HG03108 (cell line): ENCODE results near the gene CYP2S1.
"Not testable (repeated sequence)": the region's sequence is repeated elsewhere in the genome, so short reads cannot be mapped to it uniquely, and the experiment has no call there.

ENCODE experiments used
- ATAC-seq: cut with Tn5 transposase; IDR thresholded peaks from one replicate; pipeline ENCODE4 v1.9.1; 2021; ENCODE audit warnings: moderate library complexity; ENCODE audit not compliant: unreplicated experiment

The CYP2S1 gene

DNA sequence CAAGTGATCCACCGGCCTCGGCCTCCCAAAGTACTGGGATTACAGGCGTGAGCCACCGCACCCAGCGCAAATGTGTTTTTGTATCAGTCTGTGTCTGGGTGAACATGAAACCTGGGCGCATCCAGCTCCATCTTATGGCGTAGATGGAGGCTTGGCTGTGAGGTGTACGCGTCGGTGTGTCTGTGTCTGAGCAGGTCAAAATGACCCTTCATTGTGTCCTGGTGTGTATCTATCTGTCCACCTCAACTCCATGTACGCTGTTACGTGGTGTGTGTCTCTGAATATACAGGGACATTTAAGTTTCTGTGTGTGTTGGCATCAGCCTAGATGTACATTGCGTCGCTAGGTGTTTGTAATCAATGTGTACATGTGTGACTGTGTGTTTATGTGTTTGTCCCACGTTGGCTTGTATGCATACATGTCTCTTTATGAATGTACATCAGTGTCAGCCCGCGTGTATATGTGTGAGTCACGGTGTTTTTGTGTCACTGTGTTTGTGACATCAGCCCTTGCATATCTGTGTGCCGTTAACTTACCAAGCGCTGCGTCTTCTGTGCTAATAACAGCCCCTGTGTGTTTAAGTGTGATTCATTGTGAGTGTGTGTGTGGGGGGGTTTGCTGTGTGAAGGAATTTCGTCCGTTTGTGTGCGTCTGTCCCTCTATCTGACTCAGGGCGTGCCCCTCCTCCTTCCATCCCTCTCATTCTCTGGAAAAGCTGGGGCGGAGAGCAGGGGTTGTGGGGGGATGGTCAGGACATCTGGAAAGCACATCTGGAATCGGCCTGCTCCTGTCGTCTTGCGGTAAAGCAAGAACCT, 32.4 kb downstream of the CYP2S1 start:
- no peak for ATAC-seq

DNA sequence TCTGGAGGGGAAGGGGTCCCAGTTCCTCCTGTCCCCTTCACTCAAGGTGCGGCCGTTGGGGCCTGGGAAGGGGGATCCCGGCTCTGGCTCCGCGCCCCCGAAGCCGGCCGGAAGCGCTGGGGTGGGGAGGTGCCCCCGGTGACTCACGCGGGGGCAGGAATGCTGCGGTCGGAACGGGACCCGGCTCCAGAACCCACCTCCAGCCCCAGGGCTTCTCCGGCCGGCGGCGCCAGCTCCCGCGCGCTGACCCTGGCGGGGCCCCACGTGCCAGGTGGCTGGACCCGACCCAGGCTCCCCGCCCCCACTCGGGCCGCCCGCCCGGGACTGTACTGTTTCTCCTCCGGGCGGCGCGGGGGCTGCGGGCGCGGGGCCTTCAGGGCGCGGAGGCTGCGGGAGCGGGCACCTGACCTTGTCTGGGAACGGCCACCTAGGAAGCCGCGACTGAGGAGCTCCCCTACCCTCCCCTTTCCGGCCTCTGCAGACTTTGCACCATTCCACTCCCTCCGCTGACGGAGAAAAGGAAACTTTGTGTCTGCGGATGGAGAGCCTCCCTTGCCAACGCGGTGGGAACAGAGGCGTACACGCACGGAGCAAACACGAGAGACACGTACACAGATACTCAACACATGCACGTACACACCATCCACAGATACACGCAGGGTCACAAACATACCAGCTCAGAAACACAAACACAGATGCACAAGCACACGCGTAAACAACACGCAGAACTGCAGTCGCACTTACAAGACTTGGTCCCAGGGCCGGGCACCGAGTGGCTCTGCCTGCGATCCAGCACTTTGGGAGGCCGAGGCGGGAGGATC, 33.2 kb downstream of the CYP2S1 start:
- ATAC-seq, result no peak

DNA sequence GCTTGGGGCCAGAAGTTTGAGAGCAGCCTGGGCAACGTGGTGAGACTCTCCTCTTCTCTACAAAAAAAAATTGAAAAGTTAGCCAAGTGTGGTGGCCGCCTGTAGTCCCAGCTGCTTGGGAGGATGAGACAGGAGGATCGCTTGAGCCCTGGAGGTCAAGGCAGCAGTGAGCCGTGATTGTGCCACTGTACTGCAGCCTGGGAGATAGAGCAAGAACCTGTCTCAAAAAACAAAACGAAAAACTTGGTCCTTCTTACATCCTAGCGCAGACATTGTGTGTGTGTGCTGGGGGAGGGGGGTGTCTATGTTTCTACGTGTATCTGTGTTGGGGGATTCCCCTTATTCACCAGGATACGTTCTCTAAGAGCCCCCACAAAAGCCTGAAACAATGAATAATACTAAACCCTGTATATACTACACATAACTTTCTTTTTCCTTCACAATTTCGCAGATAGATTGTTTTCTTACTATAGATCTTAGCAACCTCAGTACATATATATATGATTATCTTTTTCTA, 33.9 kb downstream of the CYP2S1 start:
- no peak for ATAC-seq

DNA sequence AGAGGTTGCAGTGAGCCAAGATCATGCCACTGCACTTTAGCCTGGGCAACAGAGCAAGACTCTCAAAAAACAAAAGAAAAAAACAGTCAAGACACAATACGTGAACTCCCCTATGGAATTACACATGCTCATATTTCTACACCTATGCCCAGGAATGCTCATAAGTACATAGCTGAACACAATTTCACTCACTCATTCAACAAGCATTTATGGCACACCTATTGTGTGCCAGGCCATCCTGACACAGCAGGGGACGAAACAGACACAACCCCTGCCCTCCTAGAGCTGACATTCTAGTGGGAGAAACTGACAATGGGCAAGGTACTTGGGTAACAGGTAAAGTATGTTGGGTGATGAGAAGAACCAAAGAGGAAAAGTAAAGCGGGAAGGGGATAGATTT, 35.5 kb downstream of the CYP2S1 start:
- no peak for ATAC-seq

DNA sequence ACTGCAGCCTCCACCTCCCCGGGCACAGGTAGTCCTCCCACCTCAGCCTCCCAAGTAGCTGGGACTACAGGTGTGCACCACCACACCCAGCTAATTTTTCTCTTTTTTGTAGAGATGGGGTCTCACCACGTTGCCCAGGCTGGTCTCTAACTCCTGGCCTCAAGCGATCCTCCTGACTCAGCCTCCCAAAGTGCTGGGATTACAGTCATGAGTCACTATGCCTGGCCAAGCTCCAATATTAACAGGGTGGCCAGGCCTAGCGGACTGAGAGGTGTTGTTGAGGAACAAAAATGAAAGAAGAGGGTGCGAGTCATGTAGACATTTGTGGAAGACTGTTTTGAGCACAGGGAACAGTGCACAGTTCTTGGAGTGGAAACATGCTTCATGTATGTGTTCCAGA, 36.3 kb downstream of the CYP2S1 start:
- ATAC-seq, result not testable (repeated sequence)

DNA sequence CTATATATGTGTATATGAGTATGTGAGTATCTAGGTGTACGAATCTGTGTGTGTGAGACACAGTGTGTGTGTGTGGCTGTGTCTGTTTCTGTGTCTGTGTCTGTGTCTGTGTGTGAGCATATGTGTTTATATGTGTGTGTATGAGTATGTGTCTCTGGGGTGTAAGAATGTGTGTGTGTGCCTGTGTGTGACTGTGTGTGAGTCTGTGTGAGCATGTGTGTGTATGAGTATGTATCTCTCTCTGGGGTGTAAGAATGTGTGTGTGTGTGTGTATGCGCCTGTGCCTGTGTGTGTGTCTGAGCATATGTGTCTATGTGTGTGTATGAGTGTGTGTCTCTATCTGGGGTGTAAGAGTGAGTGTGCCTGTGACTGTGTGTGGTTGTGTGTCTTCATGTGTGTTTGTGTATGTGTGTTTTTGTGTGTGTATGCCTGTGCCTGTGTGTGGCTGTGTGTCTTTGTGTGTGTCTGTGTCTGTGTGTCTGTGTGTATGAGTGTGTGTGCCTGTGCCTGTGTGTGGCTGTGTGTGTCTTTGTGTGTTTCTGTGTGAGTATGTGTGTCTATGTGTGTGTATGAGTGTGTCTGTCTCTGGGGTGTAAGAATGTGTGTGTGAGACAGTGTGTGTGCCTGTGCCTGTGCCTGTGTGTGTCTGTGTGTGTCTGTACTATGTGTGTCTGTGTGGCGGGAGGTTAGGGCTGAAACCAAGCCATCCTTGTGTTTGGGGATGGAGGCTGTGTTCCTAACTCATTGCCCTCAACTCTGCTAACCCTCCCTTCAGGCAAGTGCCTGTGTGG, 37.2 kb downstream of the CYP2S1 start:
- no peak for ATAC-seq

DNA sequence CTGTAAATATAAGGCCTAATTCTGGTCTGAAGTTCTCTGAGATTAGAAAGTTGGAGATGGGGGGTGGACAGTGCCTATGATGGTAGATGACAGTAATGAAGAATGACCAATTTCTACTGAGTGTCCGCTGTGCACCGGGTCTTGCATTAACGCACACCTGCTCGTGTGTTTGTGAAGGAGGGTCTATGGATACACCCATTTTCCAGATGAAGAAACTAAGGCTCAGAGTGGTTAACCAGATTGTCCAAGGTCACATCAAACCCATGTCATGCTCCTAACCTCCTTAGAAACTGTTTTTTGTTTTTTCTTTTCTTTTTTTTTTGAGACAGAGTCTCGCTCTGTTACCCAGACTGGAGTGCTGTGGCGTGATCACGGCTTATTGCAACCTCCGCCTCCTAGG, 39.7 kb downstream of the CYP2S1 start:
- ATAC-seq, result no peak

DNA sequence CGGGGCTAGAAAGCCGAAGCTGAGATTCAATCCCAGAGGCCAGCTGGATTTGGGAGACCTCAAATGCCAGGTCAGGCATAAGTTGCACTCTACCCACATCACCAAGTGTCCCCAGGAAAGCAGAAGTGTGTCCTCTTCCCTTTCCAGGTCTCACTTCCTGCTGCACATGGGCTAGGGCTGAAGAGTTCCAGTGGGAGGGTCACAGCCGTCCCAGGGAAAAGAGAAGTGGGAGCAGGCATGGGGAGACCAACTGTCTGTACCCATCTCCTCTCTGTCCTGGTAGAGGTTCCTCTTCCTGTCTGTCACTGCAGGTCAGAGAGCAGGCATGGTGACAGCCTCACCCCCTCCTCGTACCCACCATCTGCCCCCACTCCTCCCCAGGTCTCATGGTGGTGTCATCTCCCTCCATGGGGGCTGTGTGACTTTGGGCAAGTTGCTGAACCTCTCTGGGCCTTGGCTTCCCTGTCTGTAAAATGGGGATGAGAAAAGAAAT, 40.8 kb downstream of the CYP2S1 start:
- ATAC-seq, result no peak

DNA sequence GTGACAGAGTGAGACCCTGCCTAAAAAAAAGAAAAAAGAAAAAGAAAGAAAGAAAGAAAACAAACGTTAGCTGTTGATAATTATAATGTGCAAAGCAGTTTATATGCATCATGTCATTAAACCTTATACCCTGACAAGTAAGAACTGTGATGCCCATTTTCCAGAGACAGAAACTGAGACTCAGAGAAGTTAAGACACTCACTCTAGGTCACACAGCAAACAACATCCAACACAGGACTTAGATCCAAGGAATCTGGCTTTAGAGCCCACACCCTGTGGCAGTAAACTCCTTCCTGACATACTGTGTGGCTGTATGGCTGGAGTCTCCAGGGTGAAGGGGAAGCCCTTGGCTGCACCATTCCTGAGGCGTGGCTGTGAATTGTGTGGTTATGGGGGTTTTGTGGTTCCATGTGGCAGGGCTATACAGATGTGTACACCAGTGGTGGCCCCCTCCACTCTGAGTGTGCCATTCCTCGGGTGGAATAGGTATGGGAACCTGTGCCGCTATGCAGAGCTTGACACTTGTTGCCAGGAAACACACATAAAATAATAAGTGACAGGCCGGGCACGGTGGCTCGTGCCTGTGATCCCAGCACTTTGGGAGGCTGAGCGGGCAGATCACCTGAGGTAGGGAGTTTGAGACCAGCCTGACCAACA, 41.6 kb downstream of the CYP2S1 start:
- no peak for ATAC-seq

DNA sequence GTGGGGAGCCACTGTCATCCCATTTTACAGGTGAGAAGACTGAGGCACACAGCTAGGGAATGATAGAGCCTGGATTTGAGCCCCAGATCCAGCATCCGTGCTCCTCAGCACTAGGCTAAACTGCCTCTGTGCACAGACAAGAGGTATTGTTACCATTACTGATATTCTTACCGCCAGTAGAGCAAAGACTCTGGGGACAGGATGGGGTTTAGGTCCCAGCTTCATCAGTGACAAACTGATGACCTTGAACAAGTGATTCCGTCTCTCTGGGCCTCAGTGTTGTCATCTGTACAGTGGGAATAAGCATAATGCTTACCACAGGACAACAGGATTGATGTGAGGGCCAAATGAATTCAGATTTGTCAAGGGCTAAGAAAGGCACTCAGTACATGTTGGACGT, 42.5 kb downstream of the CYP2S1 start:
- ATAC-seq, result no peak

DNA sequence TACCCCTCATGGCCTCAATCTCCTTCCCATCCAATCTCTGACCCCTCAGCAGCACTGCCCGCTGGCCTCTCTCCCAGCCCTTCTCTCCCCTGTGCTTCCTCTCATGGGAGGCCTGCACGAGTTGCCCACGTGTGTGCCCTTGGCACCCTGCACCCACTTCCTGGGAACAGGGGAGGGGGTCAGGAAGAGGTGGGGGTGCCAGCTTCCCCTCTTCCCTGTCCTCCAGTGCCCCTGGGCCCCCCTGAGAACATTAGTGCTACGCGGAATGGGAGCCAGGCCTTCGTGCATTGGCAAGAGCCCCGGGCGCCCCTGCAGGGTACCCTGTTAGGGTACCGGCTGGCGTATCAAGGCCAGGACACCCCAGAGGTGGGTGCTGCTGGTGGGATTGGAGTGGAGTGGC, 45.2 kb downstream of the CYP2S1 start:
- no peak for ATAC-seq

DNA sequence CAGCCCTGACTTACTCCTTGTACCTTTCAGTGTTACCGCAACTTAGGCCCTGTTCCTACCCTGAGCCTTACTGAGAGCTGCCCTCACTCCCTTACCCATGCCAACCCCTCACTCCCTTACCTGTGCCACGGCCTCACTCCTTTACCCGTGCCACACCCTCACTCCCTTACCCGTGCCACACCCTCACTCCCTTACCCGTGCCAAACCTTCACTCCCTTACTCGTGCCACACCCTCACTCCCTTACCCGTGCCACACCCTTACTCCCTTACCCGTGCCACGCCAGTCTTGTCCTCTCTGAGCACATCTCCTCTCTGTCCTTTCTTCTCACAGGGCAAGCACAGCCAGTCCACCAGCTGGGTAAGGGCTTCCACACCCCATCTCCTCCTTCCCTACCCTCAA, 46.3 kb downstream of the CYP2S1 start:
- ATAC-seq, result no peak

DNA sequence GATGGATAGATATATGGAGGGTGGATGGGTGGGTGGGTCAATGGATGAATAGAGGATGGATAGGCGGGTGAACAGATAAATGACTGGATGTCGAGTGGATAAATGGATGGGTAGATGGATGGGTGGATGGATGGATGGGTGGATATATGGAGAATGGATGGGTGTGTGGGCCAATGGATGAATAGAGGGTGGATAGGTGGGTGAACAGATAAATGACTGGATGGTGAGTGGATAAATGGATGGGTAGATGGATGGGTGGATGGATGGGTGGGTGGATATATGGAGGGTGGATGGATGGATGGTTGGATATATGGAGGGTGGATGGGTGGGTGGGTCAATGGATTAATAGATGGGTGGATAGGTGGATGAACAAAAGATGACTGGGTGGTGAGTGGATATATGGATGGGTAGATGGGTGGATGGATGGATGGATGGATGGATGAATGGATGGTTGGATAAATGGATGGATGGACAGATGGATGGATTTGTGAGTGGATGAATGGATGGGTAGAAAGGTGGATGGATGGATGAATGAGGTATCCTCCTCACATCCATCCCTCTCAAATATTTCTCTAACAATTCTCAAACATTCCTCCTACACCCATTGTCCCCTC, 47.0 kb downstream of the CYP2S1 start:
- no peak for ATAC-seq

DNA sequence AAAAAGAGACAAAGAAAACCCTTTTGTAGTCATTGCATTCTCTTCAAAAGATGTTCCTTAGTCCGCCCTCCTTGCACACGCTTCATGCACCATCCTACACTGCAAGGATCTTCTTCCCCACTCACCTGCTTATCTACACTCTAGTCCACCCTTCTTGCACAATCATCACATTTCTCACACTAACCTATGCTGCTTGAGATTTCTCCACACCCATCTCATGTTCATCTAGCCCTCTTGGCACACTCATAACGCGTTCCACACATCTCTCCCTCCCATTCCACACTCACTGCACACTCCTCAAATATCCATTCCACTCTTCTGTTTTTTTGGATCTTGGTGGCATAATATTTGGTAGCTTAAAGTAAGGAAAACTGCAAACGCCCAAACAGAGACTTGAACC, 48.8 kb downstream of the CYP2S1 start:
- ATAC-seq, result no peak

DNA sequence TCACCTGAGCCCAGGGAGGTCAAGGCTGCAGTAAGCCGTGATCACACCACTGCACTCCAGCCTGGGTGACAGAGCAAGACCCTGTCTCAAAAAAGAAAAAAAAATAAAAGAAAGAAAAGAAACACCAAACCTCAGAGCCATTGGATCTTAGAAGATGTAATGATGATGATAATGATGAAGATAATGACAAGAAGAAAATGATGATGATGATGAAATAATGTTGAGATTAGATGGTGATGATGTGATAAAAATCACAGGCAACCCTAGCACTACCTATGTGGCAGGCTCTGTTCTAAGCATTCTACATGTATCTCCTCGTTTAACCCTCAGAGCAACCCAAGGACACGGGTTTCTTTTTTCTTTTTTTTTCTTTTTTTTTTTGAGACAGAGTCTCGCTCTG, 51.1 kb downstream of the CYP2S1 start:
- no peak for ATAC-seq

DNA sequence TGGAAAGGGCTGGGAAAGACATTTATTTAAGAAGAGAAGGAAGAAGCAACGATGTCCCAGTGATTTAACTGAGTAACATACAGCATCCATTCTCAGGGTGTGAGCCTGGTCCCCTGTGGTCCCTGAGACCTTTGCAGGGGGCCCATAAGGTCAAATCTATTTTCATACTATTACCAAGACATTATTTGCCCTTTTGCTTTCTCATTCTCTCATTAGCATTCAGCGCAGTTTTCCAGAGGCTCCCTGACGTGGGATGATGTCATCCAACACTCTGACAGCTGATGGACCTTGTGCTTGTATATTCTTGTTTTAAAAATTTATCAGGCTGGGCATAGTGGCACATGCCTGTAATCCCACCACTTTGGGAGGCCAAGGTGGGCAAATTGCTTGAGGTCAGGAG, 52.8 kb downstream of the CYP2S1 start:
- no peak for ATAC-seq

DNA sequence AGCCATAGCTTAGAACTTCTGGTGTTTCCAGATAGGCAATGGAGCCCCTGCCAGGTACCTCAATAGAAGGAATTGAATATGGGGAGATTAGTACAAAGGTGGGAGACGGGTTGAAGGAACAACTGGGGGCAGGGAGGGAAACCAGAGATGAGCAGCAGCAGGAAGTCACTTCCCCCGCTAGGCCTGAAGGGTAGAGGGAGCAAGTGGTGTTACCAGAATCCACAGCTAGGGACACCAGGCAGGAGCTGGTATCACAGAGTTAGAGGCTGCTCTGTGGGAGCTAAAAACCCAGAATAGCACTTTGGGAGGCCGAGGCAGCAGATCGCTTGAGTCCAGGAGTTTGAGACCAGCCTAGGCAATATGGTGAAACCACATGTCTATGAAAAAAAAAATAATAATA, 55.9 kb downstream of the CYP2S1 start:
- ATAC-seq, result no peak

DNA sequence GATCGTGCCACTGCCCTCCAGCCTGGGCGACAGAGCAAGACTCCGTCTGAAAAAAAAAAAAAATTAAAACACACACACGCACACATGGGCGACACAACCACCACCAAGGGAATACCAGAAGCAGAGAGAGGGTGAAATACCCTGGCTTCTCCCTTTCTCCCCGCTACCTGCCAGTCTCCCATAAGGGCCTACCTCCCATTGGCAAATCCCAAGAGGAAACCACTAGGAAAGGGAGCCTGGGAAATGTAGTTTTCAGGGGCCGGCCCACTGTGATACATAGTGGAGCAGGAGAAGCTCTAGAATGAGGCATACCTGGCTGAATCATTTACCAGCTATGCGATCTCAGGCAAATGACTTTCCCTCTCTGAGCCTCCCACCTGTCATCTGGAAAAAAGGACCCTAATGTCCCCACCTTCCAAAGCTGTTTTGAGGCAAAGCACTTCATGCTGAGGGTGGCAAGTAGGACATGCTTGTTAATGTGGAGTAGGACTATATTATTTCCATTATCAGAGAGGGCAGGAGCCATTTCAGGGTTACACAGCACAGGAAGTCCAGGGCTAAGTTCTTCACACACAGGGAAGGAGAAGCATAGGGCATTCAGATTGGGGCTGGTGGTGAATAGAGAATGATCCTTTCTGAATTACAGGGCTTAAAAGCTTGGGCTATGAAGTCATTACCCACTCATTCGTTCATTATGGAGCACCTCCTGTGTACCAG, 56.8 kb downstream of the CYP2S1 start:
- ATAC-seq, result no peak

DNA sequence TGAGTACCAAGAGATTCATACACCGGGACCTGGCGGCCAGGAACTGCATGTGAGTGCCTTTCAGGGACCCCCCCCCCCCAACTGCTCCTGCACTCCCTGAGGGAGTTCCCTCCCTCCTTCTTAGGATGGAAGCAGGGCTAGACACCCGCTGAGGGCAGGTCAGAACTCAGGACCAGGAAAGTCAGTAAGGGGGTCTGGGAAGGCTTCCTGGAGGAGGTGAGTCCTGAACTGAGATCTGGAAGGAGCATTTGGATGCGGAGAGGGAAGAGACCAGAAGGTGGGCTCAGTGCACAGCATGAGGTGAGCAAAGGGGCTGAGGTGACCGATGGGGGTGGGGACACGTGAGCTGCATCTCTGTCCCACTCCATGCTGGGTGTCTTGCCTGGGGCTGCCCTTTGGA, 60.6 kb downstream of the CYP2S1 start:
- no peak for ATAC-seq

DNA sequence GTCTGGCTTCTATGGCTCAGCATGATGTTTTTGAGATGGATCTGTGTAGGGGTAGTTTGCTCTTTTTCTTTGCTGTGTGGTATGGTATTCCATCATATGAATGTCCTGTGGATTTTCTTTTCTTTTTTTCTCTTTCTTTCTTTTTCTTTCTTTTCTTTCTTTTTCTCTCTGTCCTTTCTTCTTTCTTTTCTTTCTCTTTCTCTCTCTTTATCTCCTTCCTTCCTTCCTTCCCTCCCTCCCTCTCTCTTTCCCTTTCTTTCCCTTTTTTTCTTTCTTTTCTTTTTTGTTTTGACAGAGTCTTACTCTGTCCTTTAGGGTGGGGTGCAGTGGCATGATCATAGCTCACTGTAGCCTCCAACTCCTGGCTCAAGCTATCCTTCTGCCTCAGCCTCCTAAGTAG, 62.2 kb downstream of the CYP2S1 start:
- ATAC-seq, result no peak
